CD14-positive monocyte (primary cell): Measurements from ENCODE around the gene MINPP1. TPM values are rescaled to one million over a fixed set of nuclear protein-coding genes. Genes with fewer than 3 reads are reported as not detected.

Source experiments
- DNase-seq, 3 donors: peaks; one replicate each; pipeline ENCODE4 v3.0.0-alpha.2; 2011 to 2022
- H2AFZ ChIP-seq: 2 replicates; pipeline ENCODE4 v1.6.0; 2012; ENCODE audit warnings: mild to moderate bottlenecking, low read depth, low read length, inconsistent platforms; ENCODE audit not compliant: insufficient read depth, poor library complexity, severe bottlenecking
- H3K27ac ChIP-seq, 2 donors: 1 replicate in 1 of 2; 2 replicates in 1 of 2; pipeline ENCODE4 v1.5.1; 2012 to 2013; ENCODE audit warnings: low read length in 2 of 2, control low read depth in 1 of 2, inconsistent platforms in 1 of 2, low read depth in 1 of 2, mild to moderate bottlenecking in 1 of 2
- H3K27me3 ChIP-seq, 2 donors: one replicate each; pipeline versions ENCODE4 v1.6.0 to v1.6.1; 2011 to 2013; ENCODE audit warnings: low read length in 2 of 2; ENCODE audit not compliant: control insufficient read depth in 2 of 2, insufficient read depth in 2 of 2
- H3K36me3 ChIP-seq, 2 donors: replicated peaks in 1 of 2; 1 replicate in 1 of 2; 2 replicates in 1 of 2; pipeline versions ENCODE4 v1.5.1 to v1.6.1; 2012 to 2013; ENCODE audit warnings: low read length in 2 of 2, control low read depth in 1 of 2, inconsistent platforms in 1 of 2, mild to moderate bottlenecking in 1 of 2; ENCODE audit not compliant: insufficient read depth in 2 of 2, control insufficient read depth in 1 of 2
- H3K4me1 ChIP-seq, 2 donors: 1 replicate in 1 of 2; 2 replicates in 1 of 2; pipeline versions ENCODE4 v1.5.1 to v1.6.1; 2012 to 2013; ENCODE audit warnings: low read length in 2 of 2, control low read depth in 1 of 2, inconsistent platforms in 1 of 2, mild to moderate bottlenecking in 1 of 2, moderate library complexity in 1 of 2; ENCODE audit not compliant: insufficient read depth in 2 of 2, control insufficient read depth in 1 of 2
- H3K4me2 ChIP-seq: replicated peaks from 2 replicates; pipeline ENCODE3; 2012; ENCODE audit warnings: low read length, moderate library complexity, mild to moderate bottlenecking; ENCODE audit not compliant: poor library complexity, severe bottlenecking; ENCODE audit errors: extremely low read depth
- H3K4me3 ChIP-seq, 3 experiments: fragments of 200-600 bp in 1 of 3; sonication (generic) in 1 of 3; replicated peaks in 1 of 3; 1 replicate in 2 of 3; 2 replicates in 1 of 3; pipeline ENCODE4 v1.5.1; 2011 to 2013; ENCODE audit warnings: low read length in 3 of 3, mild to moderate bottlenecking in 3 of 3, control low read depth in 2 of 3, low read depth in 2 of 3, inconsistent platforms in 1 of 3, moderate library complexity in 1 of 3
- H3K79me2 ChIP-seq: 2 replicates; pipeline ENCODE4 v1.6.0; 2012; ENCODE audit warnings: mild to moderate bottlenecking, control low read depth, inconsistent platforms, low read length, moderate library complexity; ENCODE audit not compliant: insufficient read depth
- H3K9ac ChIP-seq: 2 replicates; pipeline ENCODE4 v1.6.0; 2017; ENCODE audit warnings: low read length, mild to moderate bottlenecking; ENCODE audit not compliant: insufficient read depth, poor library complexity, severe bottlenecking
- H3K9me3 ChIP-seq, 2 donors: replicated peaks in 1 of 2; 1 replicate in 1 of 2; 2 replicates in 1 of 2; pipeline versions ENCODE4 v1.5.1 to v1.6.1; 2012 to 2013; ENCODE audit warnings: low read length in 2 of 2, control low read depth in 1 of 2; ENCODE audit not compliant: control insufficient read depth in 1 of 2, insufficient read depth in 1 of 2
- H4K20me1 ChIP-seq: 2 replicates; pipeline ENCODE4 v1.6.0; 2012; ENCODE audit warnings: mild to moderate bottlenecking, low read length, control low read depth, moderate library complexity; ENCODE audit not compliant: insufficient read depth
- H3K27ac Mint-ChIP-seq, 7 donors: one replicate each; pipeline ENCODE4 v1.8.0; 2020; ENCODE audit warnings: mild to moderate bottlenecking in 7 of 7, mixed read lengths in 7 of 7, moderate library complexity in 6 of 7, inconsistent platforms in 2 of 7
- H3K27me3 Mint-ChIP-seq, 3 donors: one replicate each; pipeline ENCODE4 v1.8.0; 2021 to 2022; ENCODE audit warnings: low read depth in 3 of 3, mild to moderate bottlenecking in 3 of 3, mixed read lengths in 3 of 3, moderate library complexity in 3 of 3, inconsistent platforms in 1 of 3
- H3K36me3 Mint-ChIP-seq, 2 donors: one replicate each; pipeline ENCODE4 v1.8.0; 2020; ENCODE audit warnings: mixed read lengths in 2 of 2, inconsistent platforms in 1 of 2, mild to moderate bottlenecking in 1 of 2
- H3K4me1 Mint-ChIP-seq: one replicate; pipeline ENCODE4 v1.8.0; 2020; ENCODE audit warnings: mild to moderate bottlenecking, mixed read lengths
- H3K4me3 Mint-ChIP-seq, 2 donors: one replicate each; pipeline ENCODE4 v1.8.0; 2020; ENCODE audit warnings: mild to moderate bottlenecking in 2 of 2, mixed read lengths in 2 of 2, moderate library complexity in 1 of 2
- H3K9me3 Mint-ChIP-seq, 7 donors: one replicate each; pipeline ENCODE4 v1.8.0; 2020 to 2022; ENCODE audit warnings: mixed read lengths in 7 of 7, mild to moderate bottlenecking in 6 of 7, moderate library complexity in 6 of 7, inconsistent platforms in 2 of 7
- CTCF ChIP-seq: fragments of 200-600 bp; IDR thresholded peaks from one replicate; pipeline ENCODE4 v1.8.0; 2022; ENCODE audit warnings: antibody characterized with exemption, mild to moderate bottlenecking
- WGBS: methylation state at CpG from one replicate; pipeline ENCODE4 v1.1.5; 2013; ENCODE audit warnings: missing lambda C conversion rate; ENCODE audit not compliant: insufficient coverage; 5-methylcytosine and 5-hydroxymethylcytosine counted together
- intact Hi-C, 2 donors: fragments of 100-400 bp; cut with micrococcal nuclease; formaldehyde crosslinking; loops; one replicate each; pipeline versions ENCODE4 v1.15.0 to v1.15.1; 2023
- polyA plus RNA-seq, 3 donors: library from polyadenylated mRNA; depleted of rRNA in 1 of 3; unstranded in 2 of 3; stranded (reverse) in 1 of 3; fragments of 300-500 nt in 2 of 3; fragments of >200 nt in 1 of 3; fragmentation: Illumina TruSeq in 2 of 3; gene quantifications; 1 replicate in 2 of 3; 2 replicates in 1 of 3; pipeline ENCODE4 v1.2.3, GENCODE V29; 2012 to 2021

The MINPP1 gene
- polyA plus RNA-seq, 3 donors, result 1.7 to 9.7 (median 9.0) TPM

DNA sequence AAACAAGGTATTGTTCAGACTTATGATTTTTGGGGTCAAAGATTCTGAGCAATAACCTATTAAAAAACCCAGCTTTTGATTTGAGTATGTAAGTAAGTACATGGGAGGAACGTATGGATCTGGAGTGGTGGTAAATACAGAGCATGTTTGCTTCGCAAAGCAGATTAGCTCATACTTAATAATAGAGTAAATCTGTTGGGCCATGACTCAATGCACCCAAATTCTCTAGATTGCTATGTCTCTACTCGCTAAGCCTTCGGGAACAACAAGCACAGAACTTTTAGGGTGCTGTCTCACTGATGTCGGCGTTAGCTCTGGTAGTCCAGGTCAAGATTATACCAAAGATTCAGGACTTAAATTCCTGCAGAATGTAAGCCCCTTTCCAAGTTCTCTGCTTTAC, 807 bp upstream of the MINPP1 start:
- Histone ChIP-seq H3K79me2 (no peaks in the 10 kb centered on the region), H3K27me3 (peaks cover 0 to 12% of the 10 kb centered on the region in 2 donors), H2AFZ (peak overlapping the region; percentile 99), H3K4me3 (peak overlapping the region in 1 of 3 experiments; percentile 93), H3K27ac (no peak overlapping the region), H3K9ac (no peak overlapping the region), H3K4me2 (peak overlapping the region; percentile 86), H3K36me3 (peaks cover 2 to 7% of the 10 kb centered on the region in 2 donors), H4K20me1 (peaks cover 3% of the 10 kb centered on the region), H3K9me3 (no peaks in the 10 kb centered on the region), H3K4me1 (peaks cover 12 to 26% of the 10 kb centered on the region in 2 donors)
- intact Hi-C loops, result no loop called here
- 89% methylated on average over 4 of the region's 6 CpGs for WGBS
- Mint-ChIP-seq H3K27ac (no peak overlapping the region), H3K4me3 (peak overlapping the region; percentile 96 to 98), H3K9me3 (peaks cover 0 to 2% (median 0%) of the 10 kb centered on the region in 7 donors), H3K27me3 (peaks cover 0 to 8% (median 7%) of the 10 kb centered on the region in 3 donors), H3K36me3 (peaks cover 4 to 7% of the 10 kb centered on the region in 2 donors), H3K4me1 (peaks cover 18% of the 10 kb centered on the region)
- DNase-seq, result no peak
- no peak for TF ChIP-seq CTCF

DNA sequence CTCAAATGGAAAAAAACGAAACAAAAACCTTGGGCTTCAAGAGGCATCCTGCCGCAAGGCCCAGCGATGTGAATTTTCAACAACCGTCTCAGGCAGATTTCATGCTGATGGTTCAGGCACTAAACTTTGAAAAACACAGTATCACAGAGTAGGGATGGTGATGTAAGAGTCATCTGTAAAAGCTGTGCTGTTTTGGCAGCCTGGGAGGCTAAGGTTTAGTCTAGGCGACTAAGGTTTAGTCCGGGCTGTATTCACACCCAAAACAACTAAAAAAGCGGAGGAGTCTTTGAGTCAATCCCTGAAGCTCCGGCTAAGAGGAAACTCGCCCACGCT, 420 bp upstream of the MINPP1 start:
- TF ChIP-seq CTCF, result no peak
- Histone ChIP-seq H3K27me3 (peaks cover 0 to 12% of the 10 kb centered on the region in 2 donors), H2AFZ (peak overlapping the region; percentile 99), H4K20me1 (peaks cover 3% of the 10 kb centered on the region), H3K27ac (peak overlapping the region in 1 of 2 donors; percentile 21), H3K9me3 (no peaks in the 10 kb centered on the region), H3K4me1 (peaks cover 12 to 26% of the 10 kb centered on the region in 2 donors), H3K4me3 (peak overlapping the region; percentile 72 to 93 (median 73)), H3K9ac (peak overlapping the region; percentile 70), H3K36me3 (peaks cover 3 to 11% of the 10 kb centered on the region in 2 donors), H3K79me2 (no peaks in the 10 kb centered on the region), H3K4me2 (peak overlapping the region; percentile 86)
- H3K36me3 Mint-ChIP-seq, result peaks cover 6 to 9% of the 10 kb centered on the region in 2 donors
- intact Hi-C loops, result no loop called here
- H3K9me3 Mint-ChIP-seq, result peaks cover 0 to 2% (median 0%) of the 10 kb centered on the region in 7 donors
- peak overlapping the region in 5 of 7 donors; percentile 37 to 80 (median 58) for H3K27ac Mint-ChIP-seq
- peaks cover 18% of the 10 kb centered on the region for H3K4me1 Mint-ChIP-seq
- peaks cover 0 to 8% (median 7%) of the 10 kb centered on the region in 3 donors for H3K27me3 Mint-ChIP-seq
- peak overlapping the region; percentile 96 to 98 for H3K4me3 Mint-ChIP-seq
- 1% methylated on average over 6 of the region's 10 CpGs for WGBS
- no peak for DNase-seq
